ENCODE results near the gene ACAA1.
"Not testable (repeated sequence)": the region's sequence is repeated elsewhere in the genome, so short reads cannot be mapped to it uniquely, and the experiment has no call there.

ACAA1 gene

DNA sequence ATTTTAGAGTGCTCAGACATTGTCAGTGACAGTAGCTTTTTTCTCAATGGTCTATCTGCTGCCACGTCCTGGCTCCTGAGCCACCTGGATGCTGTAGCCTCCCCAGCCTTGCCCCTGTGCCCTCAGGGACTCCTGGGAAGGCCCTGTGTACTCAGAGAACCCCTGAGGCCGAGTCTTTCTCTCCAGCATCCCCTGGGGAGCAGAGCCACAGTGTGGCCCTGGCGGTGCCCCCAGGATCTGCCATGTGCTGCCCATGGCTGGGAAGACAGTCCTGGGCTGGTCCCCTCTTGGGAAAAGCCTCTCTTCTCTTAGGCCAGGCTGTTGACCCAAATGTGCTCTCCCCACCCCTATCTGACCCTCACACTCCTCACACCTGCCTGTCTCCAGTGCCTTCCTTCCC is 6.6 kb upstream of the ACAA1 start:
- Mint-ChIP-seq H3K27ac (no peak overlapping the region), H3K36me3 (peaks cover 19% of the 10 kb centered on the region), H3K27me3 (no peaks in the 10 kb centered on the region), H3K4me1 (ENCODE audit: low read depth) (peaks cover 25% of the 10 kb centered on the region), H3K4me3 (no peak overlapping the region), H3K9me3 (ENCODE audit: low read depth) (peaks cover 9% of the 10 kb centered on the region)

DNA sequence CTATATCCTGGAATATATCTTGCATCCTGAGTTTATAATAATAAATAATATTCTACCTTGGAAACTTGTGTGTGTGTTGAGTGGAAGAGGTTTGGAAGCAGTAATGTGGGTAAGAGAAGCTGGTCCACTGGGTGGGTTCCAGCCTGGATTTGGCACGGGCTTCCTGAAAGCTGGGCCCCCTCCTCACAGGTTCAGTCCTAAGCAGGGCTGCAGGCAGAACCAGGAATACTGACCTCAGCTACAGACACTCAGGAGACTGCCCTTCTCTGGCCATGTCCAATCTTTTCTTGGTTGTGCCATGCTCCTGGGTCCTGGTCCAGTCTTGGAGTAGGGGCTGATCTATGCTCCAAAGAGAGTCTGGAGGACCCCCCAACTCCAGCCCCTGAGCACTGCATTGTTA is 6.0 kb upstream of the ACAA1 start:
- H3K4me3 Mint-ChIP-seq, result no peak overlapping the region
- peaks cover 9% of the 10 kb centered on the region for H3K9me3 Mint-ChIP-seq (ENCODE audit: low read depth)
- H3K27me3 Mint-ChIP-seq, result no peaks in the 10 kb centered on the region
- peaks cover 27% of the 10 kb centered on the region for H3K4me1 Mint-ChIP-seq (ENCODE audit: low read depth)
- H3K36me3 Mint-ChIP-seq, result peaks cover 19% of the 10 kb centered on the region
- no peak overlapping the region for H3K27ac Mint-ChIP-seq

DNA sequence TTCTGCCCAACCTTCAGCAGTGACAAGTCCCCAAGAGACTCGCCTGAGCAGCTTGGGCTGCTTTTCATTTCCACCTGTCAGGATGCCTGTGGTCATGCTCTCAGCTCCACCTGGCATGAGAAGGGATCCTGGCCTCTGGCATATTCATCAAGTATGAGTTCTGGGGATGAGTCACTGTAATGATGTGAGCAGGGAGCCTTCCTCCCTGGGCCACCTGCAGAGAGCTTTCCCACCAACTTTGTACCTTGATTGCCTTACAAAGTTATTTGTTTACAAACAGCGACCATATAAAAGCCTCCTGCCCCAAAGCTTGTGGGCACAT is 5.0 kb upstream of the ACAA1 start:
- Mint-ChIP-seq H3K36me3 (peaks cover 15% of the 10 kb centered on the region), H3K27me3 (no peaks in the 10 kb centered on the region), H3K27ac (no peak overlapping the region), H3K4me1 (ENCODE audit: low read depth) (peaks cover 34% of the 10 kb centered on the region), H3K9me3 (ENCODE audit: low read depth) (peaks cover 9% of the 10 kb centered on the region), H3K4me3 (no peak overlapping the region)

DNA sequence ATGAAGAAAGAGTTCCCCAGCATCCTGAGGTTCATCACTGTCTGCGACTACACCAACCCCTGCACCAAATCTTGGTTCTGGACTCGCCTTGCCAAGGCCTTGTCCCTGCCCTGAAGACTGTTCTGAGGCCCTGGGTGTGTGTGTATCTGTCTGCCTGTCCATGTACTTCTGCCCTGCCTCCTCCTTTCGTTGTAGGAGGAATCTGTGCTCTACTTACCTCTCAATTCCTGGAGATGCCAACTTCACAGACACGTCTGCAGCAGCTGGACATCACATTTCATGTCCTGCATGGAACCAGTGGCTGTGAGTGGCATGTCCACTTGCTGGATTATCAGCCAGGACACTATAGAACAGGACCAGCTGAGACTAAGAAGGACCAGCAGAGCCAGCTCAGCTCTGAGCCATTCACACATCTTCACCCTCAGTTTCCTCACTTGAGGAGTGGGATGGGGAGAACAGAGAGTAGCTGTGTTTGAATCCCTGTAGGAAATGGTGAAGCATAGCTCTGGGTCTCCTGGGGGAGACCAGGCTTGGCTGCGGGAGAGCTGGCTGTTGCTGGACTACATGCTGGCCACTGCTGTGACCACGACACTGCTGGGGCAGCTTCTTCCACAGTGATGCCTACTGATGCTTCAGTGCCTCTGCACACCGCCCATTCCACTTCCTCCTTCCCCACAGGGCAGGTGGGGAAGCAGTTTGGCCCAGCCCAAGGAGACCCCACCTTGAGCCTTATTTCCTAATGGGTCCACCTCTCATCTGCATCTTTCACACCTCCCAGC is 4.4 kb upstream of the ACAA1 start:
- Mint-ChIP-seq H3K4me1 (ENCODE audit: low read depth) (peaks cover 33% of the 10 kb centered on the region), H3K9me3 (ENCODE audit: low read depth) (peaks cover 4% of the 10 kb centered on the region), H3K27ac (peak overlapping the region; percentile 34), H3K27me3 (no peaks in the 10 kb centered on the region), H3K36me3 (peaks cover 13% of the 10 kb centered on the region), H3K4me3 (peak overlapping the region; percentile 65)

DNA sequence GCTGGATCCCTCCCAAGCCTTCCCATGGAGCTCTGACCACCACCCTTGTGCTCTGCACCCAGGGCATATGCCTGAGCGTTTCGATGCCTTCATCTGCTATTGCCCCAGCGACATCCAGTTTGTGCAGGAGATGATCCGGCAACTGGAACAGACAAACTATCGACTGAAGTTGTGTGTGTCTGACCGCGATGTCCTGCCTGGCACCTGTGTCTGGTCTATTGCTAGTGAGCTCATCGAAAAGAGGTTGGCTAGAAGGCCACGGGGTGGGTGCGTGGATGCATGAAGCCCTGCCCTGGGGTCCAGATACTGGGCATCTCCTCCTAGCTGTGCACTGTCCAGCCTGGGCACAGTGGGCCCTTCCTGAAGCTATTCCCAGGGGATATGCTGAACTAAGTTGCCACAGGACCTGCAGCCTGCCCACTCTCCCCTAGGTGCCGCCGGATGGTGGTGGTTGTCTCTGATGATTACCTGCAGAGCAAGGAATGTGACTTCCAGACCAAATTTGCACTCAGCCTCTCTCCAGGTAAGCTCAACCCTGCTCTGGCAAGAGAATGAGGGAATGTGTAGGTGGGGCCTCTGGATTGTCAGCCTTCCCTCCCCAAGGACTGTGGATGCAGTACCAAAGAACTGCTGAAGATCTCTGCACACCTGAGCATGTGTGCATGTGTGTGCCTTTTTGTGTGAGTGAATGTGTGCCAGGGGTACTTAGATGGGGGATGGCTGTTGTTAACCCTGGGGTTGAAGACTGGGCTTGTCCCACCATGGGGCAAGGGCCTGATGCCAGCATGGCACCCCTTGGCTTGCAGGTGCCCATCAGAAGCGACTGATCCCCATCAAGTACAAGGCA is 3.6 kb upstream of the ACAA1 start:
- peak overlapping the region; percentile 94 for H3K4me3 Mint-ChIP-seq
- H3K36me3 Mint-ChIP-seq, result peaks cover 4% of the 10 kb centered on the region
- H3K9me3 Mint-ChIP-seq (ENCODE audit: low read depth), result no peaks in the 10 kb centered on the region
- peak overlapping the region; percentile 34 for H3K27ac Mint-ChIP-seq
- H3K4me1 Mint-ChIP-seq (ENCODE audit: low read depth), result peaks cover 40% of the 10 kb centered on the region
- no peaks in the 10 kb centered on the region for H3K27me3 Mint-ChIP-seq

DNA sequence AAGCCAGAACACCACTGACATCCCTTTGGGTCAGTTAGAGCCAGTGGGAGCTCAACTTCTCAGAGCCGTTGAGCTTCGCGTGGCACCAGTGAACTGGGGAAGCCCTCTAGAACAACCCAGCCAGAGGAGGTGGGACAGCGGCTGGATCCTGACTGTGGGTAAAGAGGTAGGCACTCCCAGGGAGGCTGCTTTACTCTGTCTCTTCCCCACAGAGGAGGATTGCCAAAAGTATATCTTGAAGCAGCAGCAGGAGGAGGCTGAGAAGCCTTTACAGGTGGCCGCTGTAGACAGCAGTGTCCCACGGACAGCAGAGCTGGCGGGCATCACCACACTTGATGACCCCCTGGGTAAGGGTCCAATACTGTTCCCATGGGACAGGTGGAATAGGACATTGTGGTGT is 2.7 kb upstream of the ACAA1 start:
- peaks cover 4% of the 10 kb centered on the region for H3K36me3 Mint-ChIP-seq

DNA sequence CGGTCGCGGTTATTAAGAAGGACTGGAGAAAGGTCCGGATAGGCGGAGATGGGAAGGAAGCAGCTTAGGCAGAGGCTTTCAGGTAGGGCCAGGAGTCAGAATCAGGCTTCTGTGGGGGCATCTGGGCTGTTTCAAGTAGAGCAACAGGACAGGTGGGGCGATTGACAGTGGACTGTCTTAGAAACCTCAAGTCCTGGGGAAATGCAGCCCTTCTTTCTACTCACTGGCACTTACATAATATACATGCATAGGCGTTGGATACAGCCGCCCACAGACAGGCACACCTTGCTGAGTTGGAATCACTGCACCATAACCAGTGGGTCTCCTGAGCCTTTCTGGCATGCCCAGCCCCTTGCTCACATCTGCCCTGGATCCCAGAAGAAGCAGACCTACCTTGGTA is 2.3 kb upstream of the ACAA1 start:
- peaks cover 52% of the 10 kb centered on the region for H3K4me1 Mint-ChIP-seq (ENCODE audit: low read depth)
- H3K36me3 Mint-ChIP-seq, result peaks cover 4% of the 10 kb centered on the region
- H3K27me3 Mint-ChIP-seq, result no peaks in the 10 kb centered on the region
- H3K4me3 Mint-ChIP-seq, result peak overlapping the region; percentile 94
- peak overlapping the region; percentile 97 for H3K27ac Mint-ChIP-seq
- H3K9me3 Mint-ChIP-seq (ENCODE audit: low read depth), result no peaks in the 10 kb centered on the region

More for the DNA sequence above, 2.7 kb upstream of the ACAA1 start:
- peak overlapping the region; percentile 94 for H3K4me3 Mint-ChIP-seq
- H3K27me3 Mint-ChIP-seq, result no peaks in the 10 kb centered on the region
- H3K27ac Mint-ChIP-seq, result peak overlapping the region; percentile 97
- peaks cover 49% of the 10 kb centered on the region for H3K4me1 Mint-ChIP-seq (ENCODE audit: low read depth)
- H3K9me3 Mint-ChIP-seq (ENCODE audit: low read depth), result no peaks in the 10 kb centered on the region

DNA sequence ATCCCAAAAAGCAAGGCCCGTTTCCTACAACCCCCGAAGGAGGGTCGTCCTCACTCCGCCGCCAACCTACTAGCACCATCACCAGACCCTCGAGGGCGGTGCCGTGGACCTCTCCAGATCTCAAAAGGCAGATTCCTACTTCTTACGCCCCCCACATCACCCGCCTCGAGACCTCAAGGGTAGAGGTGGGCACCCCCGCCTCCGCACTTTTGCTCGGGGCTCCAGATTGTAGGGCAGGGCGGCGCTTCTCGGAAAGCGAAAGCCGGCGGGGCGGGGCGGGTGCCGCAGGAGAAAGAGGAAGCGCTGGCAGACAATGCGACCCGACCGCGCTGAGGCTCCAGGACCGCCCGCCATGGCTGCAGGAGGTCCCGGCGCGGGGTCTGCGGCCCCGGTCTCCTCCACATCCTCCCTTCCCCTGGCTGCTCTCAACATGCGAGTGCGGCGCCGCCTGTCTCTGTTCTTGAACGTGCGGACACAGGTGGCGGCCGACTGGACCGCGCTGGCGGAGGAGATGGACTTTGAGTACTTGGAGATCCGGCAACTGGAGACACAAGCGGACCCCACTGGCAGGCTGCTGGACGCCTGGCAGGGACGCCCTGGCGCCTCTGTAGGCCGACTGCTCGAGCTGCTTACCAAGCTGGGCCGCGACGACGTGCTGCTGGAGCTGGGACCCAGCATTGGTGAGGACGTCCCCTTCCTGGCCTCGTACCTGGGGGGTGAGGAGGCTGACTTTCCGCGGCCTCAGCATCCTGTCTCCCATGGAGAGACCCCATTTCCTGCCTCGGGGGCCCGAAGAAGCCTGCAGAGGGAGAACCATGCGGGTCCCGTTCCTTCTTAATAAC is 1.6 kb upstream of the ACAA1 start, which contains the start of gene MYD88:
MYD88 (plus strand) TSS at position 313 of the 842 bp plus-strand sequence; CDS start at position 353, 40 bp downstream.
- peak within 1 kb of the TSS; percentile 97 for H3K27ac Mint-ChIP-seq
- H3K9me3 Mint-ChIP-seq (ENCODE audit: low read depth), result no peaks in the 10 kb centered on the region
- H3K4me1 Mint-ChIP-seq (ENCODE audit: low read depth), result peaks cover 58% of the 10 kb centered on the region
- H3K36me3 Mint-ChIP-seq, result peaks cover 4% of the 10 kb centered on the region
- H3K27me3 Mint-ChIP-seq, result no peaks in the 10 kb centered on the region
- H3K4me3 Mint-ChIP-seq, result peak within 1 kb of the TSS; percentile 94

DNA sequence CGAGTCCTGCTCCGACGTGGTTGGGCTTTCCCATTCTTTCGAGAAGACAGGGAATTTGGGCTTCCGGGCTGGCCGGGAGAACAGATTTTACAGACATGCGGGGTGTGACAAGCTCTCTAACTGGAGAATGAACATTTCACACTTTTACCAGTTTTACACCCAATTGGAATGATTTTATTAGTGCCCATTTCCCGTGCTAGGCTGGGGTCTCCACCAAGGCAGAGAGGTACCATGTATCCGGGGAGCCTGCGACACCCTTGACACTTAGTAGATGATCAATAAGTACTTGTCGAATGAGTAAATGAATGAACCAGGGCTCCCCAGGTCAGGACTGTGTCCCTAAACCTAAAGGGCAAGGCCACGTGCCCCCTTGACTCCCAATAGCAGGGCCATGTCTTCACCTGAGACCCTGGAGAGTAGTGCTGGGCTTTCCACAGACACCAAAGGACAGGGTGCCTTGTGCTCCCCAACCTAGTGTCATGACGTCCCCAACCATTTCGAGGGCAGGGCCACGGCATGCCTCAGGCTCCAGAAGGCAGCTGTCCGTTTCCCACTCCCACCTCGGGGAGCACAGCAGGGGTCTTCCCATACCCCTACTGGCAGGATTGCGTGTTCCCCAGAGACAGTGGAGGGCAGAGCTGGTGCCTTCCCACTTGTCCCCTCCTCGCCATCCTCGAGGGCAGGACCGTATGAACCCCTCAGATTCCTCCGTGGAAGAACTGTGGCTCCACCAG is 855 bp upstream of the ACAA1 start:
- H3K27ac Mint-ChIP-seq, result peak overlapping the region; percentile 97
- H3K4me3 Mint-ChIP-seq, result peak overlapping the region; percentile 94
- H3K4me1 Mint-ChIP-seq (ENCODE audit: low read depth), result peaks cover 64% of the 10 kb centered on the region
- peaks cover 4% of the 10 kb centered on the region for H3K36me3 Mint-ChIP-seq
- H3K9me3 Mint-ChIP-seq (ENCODE audit: low read depth), result no peaks in the 10 kb centered on the region
- H3K27me3 Mint-ChIP-seq, result no peaks in the 10 kb centered on the region

DNA sequence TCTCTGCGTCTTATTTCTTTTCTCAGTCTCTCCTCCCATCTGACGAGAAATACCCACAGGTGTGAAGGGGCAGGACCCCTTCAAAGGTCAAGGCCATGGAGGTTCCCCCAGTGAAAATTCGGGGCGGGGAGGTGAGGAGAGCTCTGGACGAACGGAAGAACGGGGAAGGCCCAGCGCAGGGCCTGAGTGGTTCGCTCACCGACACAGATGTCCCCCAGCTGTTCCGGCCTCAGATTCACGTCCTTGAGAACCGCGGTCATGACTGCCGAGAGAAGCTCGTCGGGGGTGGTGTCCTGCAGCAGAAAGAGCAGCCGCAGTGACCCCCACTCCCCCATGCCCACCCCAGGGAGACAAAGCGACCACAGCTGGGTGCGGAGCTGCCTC is 542 bp downstream of the ACAA1 start:
- peaks cover 68% of the 10 kb centered on the region for H3K4me1 Mint-ChIP-seq (ENCODE audit: low read depth)
- H3K27me3 Mint-ChIP-seq, result no peaks in the 10 kb centered on the region
- peak overlapping the region; percentile 92 for H3K27ac Mint-ChIP-seq
- peaks cover 4% of the 10 kb centered on the region for H3K36me3 Mint-ChIP-seq
- no peaks in the 10 kb centered on the region for H3K9me3 Mint-ChIP-seq (ENCODE audit: low read depth)
- peak overlapping the region; percentile 94 for H3K4me3 Mint-ChIP-seq

DNA sequence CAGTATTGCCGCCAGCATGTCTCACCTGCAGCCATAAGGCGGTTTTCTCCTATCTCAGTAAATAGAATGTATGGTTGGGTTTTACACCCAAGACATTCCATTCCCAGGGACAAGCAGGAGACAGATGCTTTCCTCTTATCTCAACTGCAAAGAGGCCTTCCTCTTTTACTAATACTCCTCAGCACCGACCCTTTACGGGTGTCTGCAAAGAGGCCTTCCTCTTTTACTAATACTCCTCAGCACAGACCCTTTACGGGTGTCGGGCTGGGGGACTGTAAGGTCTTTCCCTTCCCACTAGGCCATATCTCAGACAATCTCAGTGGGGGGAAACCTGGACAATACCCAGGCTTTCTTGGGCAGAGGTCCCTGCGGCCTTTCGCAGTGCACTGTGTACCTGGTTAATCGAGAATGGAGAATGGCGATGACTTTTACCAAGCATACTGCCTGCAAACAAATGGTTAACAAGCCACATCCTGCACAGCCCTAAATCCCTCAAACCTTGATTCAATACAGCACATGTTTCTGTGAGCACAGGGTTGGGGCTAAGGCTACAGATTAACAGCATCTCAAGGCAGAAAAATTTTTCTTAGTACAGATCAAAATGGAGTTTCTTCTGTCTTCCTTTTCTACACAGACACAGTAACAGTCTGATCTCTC is 1.2 kb downstream of the ACAA1 start:
- not testable (repeated sequence) for H3K27me3 Mint-ChIP-seq; H3K9me3 Mint-ChIP-seq (ENCODE audit: low read depth); H3K36me3 Mint-ChIP-seq
- peaks cover 65% of the 10 kb centered on the region for H3K4me1 Mint-ChIP-seq (ENCODE audit: low read depth)
- H3K27ac Mint-ChIP-seq, result peak overlapping the region; percentile 92
- H3K4me3 Mint-ChIP-seq, result peak overlapping the region; percentile 94

DNA sequence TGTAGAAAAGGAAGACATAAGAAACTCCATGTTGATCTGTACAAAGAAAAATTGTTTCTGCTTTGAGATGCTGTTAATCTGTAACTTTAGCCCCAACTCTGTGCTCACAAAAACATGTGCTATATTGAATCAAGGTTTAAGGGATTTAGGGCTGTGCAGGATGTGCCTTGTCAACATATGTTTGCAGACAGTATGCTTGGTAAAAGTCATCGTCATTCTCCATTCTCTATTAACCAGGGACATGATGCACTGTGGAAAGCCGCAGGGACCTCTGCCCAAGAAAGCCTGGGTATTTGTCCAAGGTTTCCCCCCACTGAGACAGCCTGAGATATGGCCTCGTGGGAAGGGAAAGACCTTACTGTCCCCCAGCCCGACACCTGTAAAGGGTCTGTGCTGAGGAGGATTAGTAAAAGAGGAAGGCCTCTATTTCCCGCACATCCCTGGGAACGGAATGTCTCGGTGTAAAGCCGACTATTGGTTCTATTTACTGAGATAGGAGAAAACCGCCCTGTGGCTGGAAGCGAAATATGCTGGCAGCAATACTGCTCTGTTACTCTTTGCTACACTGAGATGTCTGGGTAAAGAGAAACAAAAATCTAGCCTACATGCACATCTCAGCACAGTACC is 2.3 kb downstream of the ACAA1 start:
- H3K4me1 Mint-ChIP-seq (ENCODE audit: low read depth), result peaks cover 55% of the 10 kb centered on the region
- not testable (repeated sequence) for H3K36me3 Mint-ChIP-seq; H3K27me3 Mint-ChIP-seq; H3K9me3 Mint-ChIP-seq (ENCODE audit: low read depth)
- peak overlapping the region; percentile 87 for H3K27ac Mint-ChIP-seq
- H3K4me3 Mint-ChIP-seq, result peak overlapping the region; percentile 94

DNA sequence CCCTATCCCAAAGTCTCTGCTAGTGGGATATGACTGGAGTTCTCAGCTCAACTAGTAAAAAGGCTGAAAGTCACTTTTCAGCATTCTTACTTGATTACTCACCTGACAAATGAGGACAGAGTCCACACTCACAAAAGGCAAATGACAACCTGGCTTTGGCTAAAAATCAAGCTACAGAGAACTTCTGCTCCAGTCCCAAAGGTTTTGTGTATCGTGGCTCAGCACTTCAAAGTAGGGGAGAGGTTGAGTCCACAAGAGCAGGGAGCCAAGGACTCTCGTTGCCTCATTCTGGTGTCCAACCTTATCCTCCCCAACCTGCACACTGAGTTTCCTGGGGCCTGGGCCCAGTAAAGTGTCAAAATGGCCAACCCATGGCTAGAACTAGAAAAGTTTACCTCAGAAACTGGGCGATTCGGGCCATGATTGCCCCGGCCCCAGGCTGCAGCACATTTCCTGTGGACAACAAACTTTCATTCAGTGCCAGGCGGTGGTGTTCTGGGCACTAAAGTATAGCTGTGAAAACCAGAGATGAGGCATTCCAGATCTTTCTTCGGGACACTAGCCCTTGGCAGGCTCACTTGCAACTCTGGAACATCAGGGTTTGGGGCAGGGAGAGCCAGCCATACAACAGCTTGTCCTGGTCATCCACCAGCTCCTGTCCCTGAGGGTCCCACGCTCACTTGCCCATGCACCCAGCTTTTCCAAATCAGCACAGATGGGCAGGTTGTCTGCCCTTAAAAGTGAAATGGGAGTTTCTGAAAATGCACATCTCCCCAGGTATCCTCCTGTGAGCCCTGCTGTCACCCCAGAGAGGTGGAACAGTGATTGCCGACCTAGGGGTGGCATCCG is 3.1 kb downstream of the ACAA1 start:
- Mint-ChIP-seq H3K36me3 (no peaks in the 10 kb centered on the region), H3K27ac (peak overlapping the region; percentile 47), H3K4me3 (peak overlapping the region; percentile 35), H3K27me3 (no peaks in the 10 kb centered on the region), H3K9me3 (ENCODE audit: low read depth) (no peaks in the 10 kb centered on the region), H3K4me1 (ENCODE audit: low read depth) (peaks cover 53% of the 10 kb centered on the region)
